CD4-positive, alpha-beta T cell treated with Interferon gamma for 1 hour (primary cell): Measurements from ENCODE around the gene HOXA3.

ENCODE experiments used
- DNase-seq: peaks from one replicate; pipeline ENCODE4 v3.0.0-alpha.2; 2020

The HOXA3 gene

GRCh38 chr7:27079234-27079975 lies 73.0 kb downstream of the HOXA3 start:
- no peak for DNase-seq

GRCh38 chr7:27078616-27079233 lies 73.7 kb downstream of the HOXA3 start:
- no peak for DNase-seq

- DNase-seq, result no peak
Observed at GRCh38 chr7:27073076-27073475, 79.3 kb downstream of the HOXA3 start.

DNA sequence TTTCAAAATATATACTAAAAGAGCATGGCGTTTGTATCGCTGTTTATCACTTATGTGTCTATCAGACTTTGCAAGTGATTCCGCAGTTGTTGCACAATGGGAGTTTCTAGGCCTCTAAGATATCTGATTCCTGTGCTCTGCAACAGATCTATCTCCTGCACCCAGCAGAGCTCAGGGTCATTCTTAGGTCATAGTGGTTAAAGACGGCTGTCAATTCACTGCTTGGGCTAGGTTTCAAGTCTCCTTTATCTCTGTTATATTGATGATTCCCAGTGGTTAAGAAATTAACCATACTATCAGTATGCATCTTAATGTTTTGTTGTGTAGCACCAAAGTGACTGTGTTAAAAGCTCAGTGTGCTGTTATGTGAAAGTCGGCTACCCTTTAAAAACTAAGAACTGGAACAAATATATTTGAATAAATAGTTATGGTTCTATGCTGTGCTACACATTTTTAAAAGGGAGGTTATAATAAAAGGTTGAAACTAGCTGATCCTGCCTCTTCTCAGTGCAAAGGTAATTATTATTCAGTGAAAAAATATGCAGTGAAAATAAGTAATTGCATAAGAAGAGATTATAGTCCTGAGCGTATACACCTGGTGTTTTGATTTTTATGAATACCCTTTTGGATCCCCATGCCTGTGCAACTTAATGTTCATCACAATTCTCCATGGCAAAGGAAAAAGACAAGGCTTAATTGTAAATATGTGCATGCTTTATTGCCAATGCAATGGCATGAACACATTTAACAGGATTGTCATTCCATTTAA lies 80.6 kb downstream of the HOXA3 start:
- DNase-seq, result no peak

DNA sequence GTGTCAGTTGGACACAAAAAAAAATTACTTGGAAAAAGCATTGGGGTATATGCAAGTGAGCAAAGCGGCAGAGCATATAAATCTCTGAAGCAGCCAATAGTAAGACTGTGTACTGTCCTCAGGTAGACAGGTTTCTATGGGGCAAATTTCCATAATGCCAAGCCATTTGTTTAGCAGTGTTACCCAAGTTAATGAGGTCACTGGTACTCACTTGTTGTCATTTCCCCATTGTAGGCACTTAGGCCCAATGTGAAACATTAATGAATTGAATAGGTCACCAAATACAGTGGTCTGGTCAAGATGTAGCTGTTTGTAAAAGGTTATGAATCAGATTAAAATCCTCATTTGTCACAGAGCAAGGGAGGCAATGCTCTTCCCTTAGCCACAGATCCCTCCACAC lies 84.1 kb downstream of the HOXA3 start:
- DNase-seq, result no peak

DNA sequence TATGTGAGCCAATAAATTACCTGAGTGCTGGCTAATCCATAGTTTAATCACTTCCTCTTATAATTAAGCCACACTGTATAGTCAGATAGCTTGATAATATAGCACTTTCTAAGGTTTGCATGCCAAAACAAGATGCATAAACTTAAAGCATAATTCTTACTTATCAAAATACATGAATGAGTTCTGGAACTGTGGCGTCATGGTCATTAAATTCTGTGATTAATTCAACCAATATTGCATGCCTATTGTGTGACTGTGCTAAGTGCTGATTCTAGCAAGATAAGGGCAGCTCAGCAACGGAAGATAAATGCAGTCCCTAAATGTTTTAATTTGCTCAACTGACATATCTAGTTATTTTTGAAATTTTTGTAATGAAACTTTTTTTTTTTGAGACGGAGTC lies 86.2 kb downstream of the HOXA3 start:
- no peak for DNase-seq

GRCh38 chr7:27065709-27066108 lies 86.7 kb downstream of the HOXA3 start:
- no peak for DNase-seq

DNA sequence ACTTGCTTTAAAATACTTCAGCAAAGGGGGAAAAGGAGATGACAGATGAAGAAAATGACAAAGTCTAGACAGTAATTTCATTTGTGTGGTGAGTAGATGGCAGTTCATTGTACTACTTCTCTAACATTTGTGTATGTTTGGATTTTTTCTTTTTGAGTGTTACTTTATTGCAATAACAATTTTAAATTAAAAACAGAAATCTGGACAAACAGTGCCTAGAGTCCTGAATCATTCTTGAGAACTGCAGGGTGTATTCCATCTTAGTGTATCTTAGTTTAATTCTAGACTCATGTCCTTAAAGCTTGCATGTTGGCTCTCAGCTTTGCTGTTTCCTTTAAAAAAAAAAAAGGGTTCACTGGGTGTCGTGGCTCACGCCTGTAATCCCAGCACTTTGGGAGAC lies 87.7 kb downstream of the HOXA3 start:
- no peak for DNase-seq

DNA sequence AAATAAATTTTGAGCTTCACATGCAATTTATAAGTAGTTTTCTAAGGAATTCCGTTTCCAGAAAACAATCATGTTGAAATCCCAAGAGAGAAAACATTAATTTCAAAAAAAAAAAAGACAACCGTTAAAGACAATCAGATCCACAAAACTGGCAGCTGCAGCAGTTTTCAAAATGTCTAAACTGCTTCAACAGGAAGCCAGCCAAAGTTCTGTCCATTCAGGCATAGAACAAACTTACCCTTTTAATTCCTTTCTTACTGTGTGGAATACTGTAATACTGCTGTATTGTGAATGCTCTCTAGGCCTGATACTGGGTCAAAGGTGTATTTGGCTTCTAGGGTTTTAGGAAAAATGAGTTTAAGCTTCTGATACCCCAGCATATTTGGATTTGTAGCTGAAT lies 88.2 kb downstream of the HOXA3 start:
- DNase-seq, result no peak

GRCh38 chr7:27062946-27063345 lies 89.4 kb downstream of the HOXA3 start:
- DNase-seq, result no peak
